OCI-LY7 (cell line): Measurements from ENCODE around the gene HAND1. TPM values are rescaled to one million over a fixed set of nuclear protein-coding genes. Genes with fewer than 3 reads are reported as not detected.

ENCODE experiments used
- BruUV-seq: library from RNA; stranded (reverse); fragments of 400-500 nt; replicated peaks from 2 replicates; lab custom pipeline; 2021; lab: Mats Ljungman, UMichigan
- CTCF ChIA-PET: fragments of 300-600 bp; sonication (Branson Sonifier 250); formaldehyde crosslinking; loops from one replicate; lab custom pipeline; 2022; ENCODE audit warnings: antibody characterized with exemption; ENCODE audit not compliant: unreplicated experiment; lab: Charles Lee
- POLR2A ChIA-PET: fragments of 300-600 bp; sonication (Branson Sonifier 250); formaldehyde crosslinking; loops from one replicate; lab custom pipeline; 2022; ENCODE audit warnings: antibody characterized with exemption; lab: Charles Lee
- DNase-seq: peaks from one replicate; pipeline ENCODE4 v3.0.0-alpha.2; 2015; ENCODE audit warnings: low spot score
- H2AFZ ChIP-seq: fragments of 200-600 bp; sonication (generic), shearing (Covaris generic); 2 replicates; pipeline ENCODE4 v1.6.1; 2014; ENCODE audit warnings: mild to moderate bottlenecking, antibody characterized with exemption, low read length, moderate library complexity
- H3K27ac ChIP-seq: fragments of 200-600 bp; sonication (generic); 2 replicates; pipeline ENCODE4 v1.5.1; 2014; ENCODE audit warnings: mixed run types, low read depth, mild to moderate bottlenecking, moderate library complexity, low read length, inconsistent platforms; ENCODE audit not compliant: poor library complexity, severe bottlenecking
- H3K36me3 ChIP-seq: fragments of 200-600 bp; sonication (generic); 2 replicates; pipeline ENCODE4 v1.6.1; 2014; ENCODE audit warnings: mild to moderate bottlenecking, antibody characterized with exemption, low read length, moderate library complexity, mixed read lengths; ENCODE audit not compliant: insufficient read depth
- H3K4me1 ChIP-seq: fragments of 200-600 bp; sonication (generic); 2 replicates; pipeline ENCODE4 v1.5.1; 2014; ENCODE audit warnings: mild to moderate bottlenecking, low read length; ENCODE audit not compliant: insufficient read depth, poor library complexity, severe bottlenecking
- H3K4me2 ChIP-seq: fragments of 200-600 bp; sonication (generic); 2 replicates; pipeline ENCODE4 v1.6.1; 2014; ENCODE audit warnings: mild to moderate bottlenecking, low read length
- H3K4me3 ChIP-seq: fragments of 200-600 bp; sonication (generic); 2 replicates; pipeline ENCODE4 v1.5.1; 2014; ENCODE audit warnings: mild to moderate bottlenecking, low read depth, low read length; ENCODE audit not compliant: poor library complexity, severe bottlenecking
- H3K79me2 ChIP-seq: fragments of 200-600 bp; sonication (generic); 2 replicates; pipeline ENCODE4 v1.6.1; 2016; ENCODE audit warnings: low read depth, mild to moderate bottlenecking, low read length, moderate library complexity, mixed read lengths; ENCODE audit not compliant: insufficient read depth
- H3K9me2 ChIP-seq: fragments of 200-600 bp; sonication (generic); 2 replicates; pipeline ENCODE4 v1.6.1; 2016; ENCODE audit warnings: mild to moderate bottlenecking, low read length, mixed read lengths; ENCODE audit not compliant: insufficient read depth
- H3K9me3 ChIP-seq: fragments of 200-600 bp; sonication (generic); 2 replicates; pipeline ENCODE4 v1.6.1; 2014; ENCODE audit warnings: mild to moderate bottlenecking, mixed run types, low read length, mixed read lengths
- H4K20me1 ChIP-seq: fragments of 200-600 bp; sonication (generic); 2 replicates; pipeline ENCODE4 v1.6.1; 2014; ENCODE audit warnings: mild to moderate bottlenecking, antibody characterized with exemption, low read length, moderate library complexity, mixed read lengths; ENCODE audit not compliant: insufficient read depth
- EZH2phosphoT487 ChIP-seq: fragments of 200-600 bp; sonication (generic); IDR thresholded peaks from 2 replicates; pipeline ENCODE4 v1.6.1; 2018; ENCODE audit warnings: low read depth, borderline replicate concordance, mild to moderate bottlenecking, mixed run types, antibody characterized with exemption, low read length, moderate library complexity, mixed read lengths
- intact Hi-C: fragments of 100-400 bp; cut with micrococcal nuclease; formaldehyde crosslinking; loops from one replicate; pipeline ENCODE4 v1.10.0; 2022; ENCODE audit not compliant: unreplicated experiment
- total RNA-seq, 2 experiments: library from RNA; depleted of rRNA in 1 of 2; stranded (reverse); fragments of >200 nt in 1 of 2; shearing (Covaris generic) in 1 of 2; gene quantifications; 2 replicates each; pipeline ENCODE4 v1.2.3, GENCODE V29; 2014 to 2022
- TF ChIP-seq, protein P1 (sequence below): fragments of 200-600 bp; sonication (generic); conservative IDR thresholded peaks from 2 replicates; pipeline ENCODE4 v1.5.1; 2014; ENCODE audit warnings: mild to moderate bottlenecking, antibody characterized with exemption, low read length, moderate library complexity, mixed read lengths

Gene HAND1
- total RNA-seq, 2 experiments from 2014 or later: not detected

DNA sequence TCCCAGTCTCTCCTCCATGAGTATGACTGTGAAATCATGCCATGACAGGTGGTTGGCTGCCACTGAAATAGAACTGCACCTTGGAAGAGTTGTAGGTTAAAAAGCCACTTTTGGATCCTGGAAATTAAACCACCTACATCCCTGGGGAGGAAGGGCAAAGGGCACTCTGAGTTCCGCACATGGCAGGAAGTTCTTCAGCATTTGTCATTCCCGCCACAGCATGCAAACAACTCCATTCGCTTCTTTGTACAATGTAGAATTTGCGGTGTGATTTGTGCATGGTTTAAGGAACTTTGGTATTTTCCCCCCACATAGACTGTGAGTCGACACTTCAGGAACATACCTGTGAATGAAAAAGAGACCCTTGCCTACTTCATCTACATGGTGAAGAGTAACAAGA lies 22.4 kb downstream of the HAND1 start:
- H4K20me1 ChIP-seq: no peaks in the 10 kb centered on the region
- CTCF ChIA-PET: no interaction called here
- H2AFZ ChIP-seq: no peak overlapping the region
- no peak for DNase-seq
- no peaks in the 10 kb centered on the region for H3K9me3 ChIP-seq
- no peaks in the 10 kb centered on the region for H3K4me1 ChIP-seq
- no peaks in the 10 kb centered on the region for H3K79me2 ChIP-seq
- H3K36me3 ChIP-seq: peaks cover 79% of the 10 kb centered on the region
- no peak overlapping the region for H3K27ac ChIP-seq
- intact Hi-C loops: no loop called here
- H3K9me2 ChIP-seq: no peaks in the 10 kb centered on the region
- TF ChIP-seq, protein P1, sequence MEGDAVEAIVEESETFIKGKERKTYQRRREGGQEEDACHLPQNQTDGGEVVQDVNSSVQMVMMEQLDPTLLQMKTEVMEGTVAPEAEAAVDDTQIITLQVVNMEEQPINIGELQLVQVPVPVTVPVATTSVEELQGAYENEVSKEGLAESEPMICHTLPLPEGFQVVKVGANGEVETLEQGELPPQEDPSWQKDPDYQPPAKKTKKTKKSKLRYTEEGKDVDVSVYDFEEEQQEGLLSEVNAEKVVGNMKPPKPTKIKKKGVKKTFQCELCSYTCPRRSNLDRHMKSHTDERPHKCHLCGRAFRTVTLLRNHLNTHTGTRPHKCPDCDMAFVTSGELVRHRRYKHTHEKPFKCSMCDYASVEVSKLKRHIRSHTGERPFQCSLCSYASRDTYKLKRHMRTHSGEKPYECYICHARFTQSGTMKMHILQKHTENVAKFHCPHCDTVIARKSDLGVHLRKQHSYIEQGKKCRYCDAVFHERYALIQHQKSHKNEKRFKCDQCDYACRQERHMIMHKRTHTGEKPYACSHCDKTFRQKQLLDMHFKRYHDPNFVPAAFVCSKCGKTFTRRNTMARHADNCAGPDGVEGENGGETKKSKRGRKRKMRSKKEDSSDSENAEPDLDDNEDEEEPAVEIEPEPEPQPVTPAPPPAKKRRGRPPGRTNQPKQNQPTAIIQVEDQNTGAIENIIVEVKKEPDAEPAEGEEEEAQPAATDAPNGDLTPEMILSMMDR: no peak
- no peak for TF ChIP-seq EZH2phosphoT487
- no peak overlapping the region for H3K4me3 ChIP-seq
- POLR2A ChIA-PET: no interaction called here
- no TSS peak for BruUV-seq
- no peak overlapping the region for H3K4me2 ChIP-seq

DNA sequence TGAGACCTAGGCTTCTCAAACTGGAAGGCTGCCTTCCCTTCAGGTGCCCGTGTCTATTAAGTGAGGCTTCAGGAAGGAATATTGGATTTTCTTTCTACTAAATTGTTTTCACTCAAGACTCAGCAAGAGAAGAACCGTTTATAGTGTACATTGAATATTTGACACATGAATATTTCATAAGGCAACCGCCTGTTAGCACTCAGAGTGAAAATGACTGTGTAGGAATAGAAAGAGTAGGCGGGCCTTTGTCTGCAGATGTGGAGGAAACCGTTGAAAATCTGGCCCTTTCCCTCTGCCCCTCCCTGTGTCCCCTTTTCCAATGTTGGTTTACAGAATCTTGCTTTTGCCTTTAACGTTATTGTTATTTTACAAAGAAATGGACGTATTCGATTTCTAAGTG lies 26.1 kb downstream of the HAND1 start:
- BruUV-seq: no TSS peak

DNA sequence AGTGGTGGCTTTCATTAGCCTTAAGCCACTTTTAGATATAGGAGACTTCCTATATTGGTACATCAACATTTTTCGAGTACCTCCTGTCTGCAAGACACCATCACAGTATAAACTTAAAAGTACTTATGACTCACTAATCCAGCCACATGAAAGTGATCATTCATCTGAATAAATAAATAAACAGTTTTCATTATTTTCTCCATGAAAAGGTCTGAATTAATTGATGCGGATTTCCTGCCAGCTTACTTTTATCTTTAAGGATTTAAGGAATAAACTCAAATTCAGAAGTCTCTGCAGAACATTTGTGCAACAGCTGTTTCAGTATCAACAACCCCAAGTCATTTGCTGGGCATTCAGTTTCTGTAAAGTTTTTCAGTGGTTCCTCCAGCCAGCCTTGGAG lies 28.2 kb downstream of the HAND1 start:
- no TSS peak for BruUV-seq

More for the DNA sequence above, 26.1 kb downstream of the HAND1 start:
- Histone ChIP-seq H3K9me3 (no peaks in the 10 kb centered on the region), H3K36me3 (peaks cover 68% of the 10 kb centered on the region), H3K27ac (no peak overlapping the region), H3K4me1 (peaks cover 10% of the 10 kb centered on the region), H3K4me3 (no peak overlapping the region), H3K4me2 (no peak overlapping the region), H2AFZ (no peak overlapping the region), H3K9me2 (no peaks in the 10 kb centered on the region), H4K20me1 (peaks cover 28% of the 10 kb centered on the region; the same call in 1 of the 2 replicates), H3K79me2 (peaks cover 21% of the 10 kb centered on the region; the same call in 1 of the 2 replicates)
- DNase-seq: no peak
- ChIA-PET POLR2A (no interaction called here), CTCF (no interaction called here)
- TF ChIP-seq EZH2phosphoT487: no peak
- TF ChIP-seq, protein P1: no peak
- intact Hi-C loops: no loop called here

More for the DNA sequence above, 28.2 kb downstream of the HAND1 start:
- peaks cover 30% of the 10 kb centered on the region; the same call in 1 of the 2 replicates for H4K20me1 ChIP-seq
- H3K27ac ChIP-seq: no peak overlapping the region
- H2AFZ ChIP-seq: no peak overlapping the region
- ChIA-PET CTCF (interaction anchor here (0.7 to 0.8 kb wide), 2 partner anchors 17 to 261 kb away, joined by 3 read pairs; no protein-coding TSS in a partner anchor), POLR2A (interaction anchor here (0.6 kb wide), 1 partner anchor 41 kb away, joined by 3 read pairs; no protein-coding TSS in a partner anchor)
- H3K36me3 ChIP-seq: peaks cover 46% of the 10 kb centered on the region
- TF ChIP-seq, protein P1: no peak
- TF ChIP-seq EZH2phosphoT487: no peak
- H3K4me3 ChIP-seq: no peak overlapping the region
- H3K9me2 ChIP-seq: no peaks in the 10 kb centered on the region
- intact Hi-C loops: loop anchor here (5.0 to 10.0 kb wide), 3 partner anchors 305 to 493 kb away; partner anchors contain the start of genes CNOT8, LARP1 and MRPL22
- H3K9me3 ChIP-seq: no peaks in the 10 kb centered on the region
- H3K4me1 ChIP-seq: peaks cover 10% of the 10 kb centered on the region
- H3K4me2 ChIP-seq: 0 out of 2 replicates have a peak overlapping the region, but pooled peaks have one; percentile 43
- peaks cover 25% of the 10 kb centered on the region; the same call in 1 of the 2 replicates for H3K79me2 ChIP-seq
- no peak for DNase-seq
